DOHH2 (cell line): ENCODE results near the gene PDE6G.

Experiments used
- H3F3A ChIP-seq: fragments of 200-600 bp; sonication (generic), shearing (Covaris generic); 2 replicates; pipeline ENCODE4 v1.6.0; 2016; ENCODE audit warnings: antibody characterized with exemption, mild to moderate bottlenecking; ENCODE audit not compliant: control insufficient read depth, insufficient read depth
- H3K27ac ChIP-seq: fragments of 200-600 bp; sonication (generic); 2 replicates; pipeline ENCODE4 v1.5.1; 2014; ENCODE audit warnings: low read depth, mild to moderate bottlenecking, low read length, moderate library complexity
- H3K27me3 ChIP-seq: fragments of 200-600 bp; sonication (generic); 2 replicates; pipeline ENCODE4 v1.6.1; 2014; ENCODE audit warnings: mild to moderate bottlenecking, low read length, mixed read lengths; ENCODE audit not compliant: control insufficient read depth
- H3K36me3 ChIP-seq: fragments of 200-600 bp; sonication (generic); 2 replicates; pipeline ENCODE4 v1.6.1; 2014; ENCODE audit warnings: mild to moderate bottlenecking, low read length, moderate library complexity, mixed read lengths; ENCODE audit not compliant: control insufficient read depth
- H3K4me1 ChIP-seq: fragments of 200-600 bp; sonication (generic); 2 replicates; pipeline ENCODE4 v1.6.1; 2014; ENCODE audit warnings: mild to moderate bottlenecking, low read length, mixed read lengths; ENCODE audit not compliant: control insufficient read depth
- H3K4me2 ChIP-seq: fragments of 200-600 bp; sonication (generic); 2 replicates; pipeline ENCODE4 v1.6.0; 2014; ENCODE audit warnings: mild to moderate bottlenecking, low read length, moderate library complexity
- H3K4me3 ChIP-seq: fragments of 200-600 bp; sonication (generic); 2 replicates; pipeline ENCODE4 v1.5.1; 2014; ENCODE audit warnings: mild to moderate bottlenecking, low read length, mixed read lengths
- H3K79me2 ChIP-seq: fragments of 200-600 bp; sonication (generic); 2 replicates; pipeline ENCODE4 v1.6.1; 2014; ENCODE audit warnings: mild to moderate bottlenecking, low read length, mixed read lengths; ENCODE audit not compliant: control insufficient read depth
- H3K9me2 ChIP-seq: fragments of 200-600 bp; sonication (generic); replicated peaks from 2 replicates; pipeline ENCODE4 v1.6.1; 2014; ENCODE audit warnings: mild to moderate bottlenecking, low read length, mixed read lengths; ENCODE audit not compliant: control insufficient read depth
- H3K9me3 ChIP-seq: fragments of 200-600 bp; sonication (generic); 2 replicates; pipeline ENCODE4 v1.6.1; 2014; ENCODE audit warnings: antibody characterized with exemption, low read length, mixed read lengths; ENCODE audit not compliant: control insufficient read depth, insufficient read depth
- H4K20me1 ChIP-seq: fragments of 200-600 bp; sonication (generic); 2 replicates; pipeline ENCODE4 v1.6.0; 2014; ENCODE audit warnings: low read depth, mild to moderate bottlenecking, antibody characterized with exemption, low read length, moderate library complexity; ENCODE audit not compliant: control insufficient read depth, insufficient read depth
- CTCF ChIP-seq: fragments of 200-600 bp; sonication (generic); IDR thresholded peaks from one replicate; pipeline ENCODE4 v1.5.1; 2014; ENCODE audit warnings: antibody characterized with exemption, mild to moderate bottlenecking, low read depth, low read length; ENCODE audit not compliant: poor library complexity, severe bottlenecking
- EZH2phosphoT487 ChIP-seq: fragments of 200-600 bp; sonication (generic); IDR thresholded peaks from 2 replicates; pipeline ENCODE4 v1.6.1; 2017; ENCODE audit warnings: borderline replicate concordance, mild to moderate bottlenecking, antibody characterized with exemption, low read length, moderate library complexity, mixed read lengths

Gene PDE6G

DNA sequence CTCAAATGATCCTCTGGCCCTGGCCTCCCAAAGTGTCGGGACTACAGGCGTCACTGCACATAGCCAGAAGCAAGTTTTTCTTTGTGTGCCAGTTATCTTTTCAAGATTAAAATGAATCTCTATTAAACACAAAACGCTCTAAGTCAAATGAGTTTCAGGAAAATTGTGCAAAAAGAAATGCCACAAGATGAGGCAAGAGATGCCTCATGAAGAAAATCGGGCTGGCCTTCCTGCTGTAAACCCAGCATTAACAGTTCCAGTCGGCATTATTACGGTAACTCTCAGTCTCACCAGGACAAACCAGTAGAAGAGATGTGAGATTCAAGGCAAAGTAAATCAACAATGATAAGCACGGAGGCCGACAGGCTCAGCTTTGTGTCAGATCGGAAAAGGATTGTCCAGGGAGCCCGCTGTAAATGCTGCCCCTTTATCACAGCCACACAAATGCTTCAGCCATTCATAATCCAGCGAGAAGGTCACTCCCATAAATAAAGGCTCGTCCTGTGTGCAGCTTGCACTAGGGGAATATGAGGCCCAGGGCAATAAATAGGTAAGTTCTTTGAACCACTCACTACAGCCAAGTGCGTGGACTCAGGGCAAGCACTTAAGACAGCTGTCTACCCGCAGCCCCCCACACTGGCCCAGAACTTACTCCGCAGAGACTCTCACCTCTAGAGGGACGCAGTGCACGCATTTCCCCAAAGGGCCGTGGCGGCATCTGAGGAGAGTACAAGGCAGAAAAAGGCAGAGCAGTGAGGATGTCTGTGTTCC is 46.6 kb downstream of the PDE6G start:
- no peak for TF ChIP-seq CTCF
- TF ChIP-seq EZH2phosphoT487 = no peak
- no peak overlapping the region for H3K4me2 ChIP-seq
- H3K4me1 ChIP-seq = no peaks in the 10 kb centered on the region
- peaks cover 4% of the 10 kb centered on the region; the same call in 1 of the 2 replicates for H4K20me1 ChIP-seq
- no peaks in the 10 kb centered on the region for H3K9me3 ChIP-seq
- H3K79me2 ChIP-seq = peaks cover 37% of the 10 kb centered on the region
- H3K9me2 ChIP-seq = no peaks in the 10 kb centered on the region
- no peak overlapping the region for H3K4me3 ChIP-seq
- H3K27ac ChIP-seq = no peak overlapping the region
- no peaks in the 10 kb centered on the region for H3F3A ChIP-seq
- no peaks in the 10 kb centered on the region for H3K27me3 ChIP-seq
- H3K36me3 ChIP-seq = peaks cover 66% of the 10 kb centered on the region

- H3K9me3 ChIP-seq = no peaks in the 10 kb centered on the region
Measured at GRCh38 chr17:81608605-81609004, 47.7 kb downstream of the PDE6G start.

GRCh38 chr17:81608082-81608481 is 48.3 kb downstream of the PDE6G start:
- no peaks in the 10 kb centered on the region for H3K4me1 ChIP-seq
- no peak overlapping the region for H3K27ac ChIP-seq
- peaks cover 4% of the 10 kb centered on the region; the same call in 1 of the 2 replicates for H4K20me1 ChIP-seq
- H3K79me2 ChIP-seq = peaks cover 22% of the 10 kb centered on the region
- TF ChIP-seq CTCF (no peak), EZH2phosphoT487 (no peak)
- no peak overlapping the region for H3K4me3 ChIP-seq
- H3K36me3 ChIP-seq = peaks cover 61% of the 10 kb centered on the region
- H3K9me2 ChIP-seq = no peaks in the 10 kb centered on the region
- H3K9me3 ChIP-seq = no peaks in the 10 kb centered on the region
- no peak overlapping the region for H3K4me2 ChIP-seq
- H3F3A ChIP-seq = peaks cover 9% of the 10 kb centered on the region
- no peaks in the 10 kb centered on the region for H3K27me3 ChIP-seq

More at GRCh38 chr17:81608605-81609004, 47.7 kb downstream of the PDE6G start:
- TF ChIP-seq CTCF (no peak), EZH2phosphoT487 (no peak)
- H3K9me2 ChIP-seq = no peaks in the 10 kb centered on the region
- H3K27ac ChIP-seq = no peak overlapping the region
- H4K20me1 ChIP-seq = peaks cover 4% of the 10 kb centered on the region; the same call in 1 of the 2 replicates
- H3F3A ChIP-seq = peaks cover 5% of the 10 kb centered on the region
- no peaks in the 10 kb centered on the region for H3K27me3 ChIP-seq
- H3K4me2 ChIP-seq = no peak overlapping the region
- no peak overlapping the region for H3K4me3 ChIP-seq
- H3K4me1 ChIP-seq = no peaks in the 10 kb centered on the region
- peaks cover 27% of the 10 kb centered on the region for H3K79me2 ChIP-seq
- H3K36me3 ChIP-seq = peaks cover 66% of the 10 kb centered on the region
